Erythroblast (primary cell): ENCODE data around the gene RBM42.

Experiments used
- GATA1 ChIP-seq: IDR thresholded peaks from 2 replicates; pipeline ENCODE4 v1.6.1; 2011; ENCODE audit warnings: low read depth, mild to moderate bottlenecking, control low read depth, low read length, moderate library complexity
- POLR2A ChIP-seq: IDR thresholded peaks from 2 replicates; pipeline ENCODE4 v1.6.1; 2011; ENCODE audit warnings: mild to moderate bottlenecking, low read length

DNA sequence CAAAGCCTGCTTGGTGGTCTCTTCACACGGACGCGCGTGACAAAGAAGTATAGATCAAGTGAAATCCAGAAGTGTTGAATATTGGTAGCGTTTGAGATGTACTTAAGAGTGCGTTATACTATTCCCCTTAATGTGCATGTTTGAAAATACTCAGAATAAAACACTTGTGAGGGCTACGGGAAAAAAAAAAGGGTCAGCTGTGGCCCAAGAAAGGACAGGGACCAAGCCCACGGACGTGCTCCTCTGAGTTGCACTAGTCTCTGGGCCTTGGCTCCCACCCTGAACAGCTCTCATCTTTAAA lies 622 bp upstream of the RBM42 start:
- TF ChIP-seq POLR2A (no peak), GATA1 (no peak)
